Head of caudate nucleus (tissue), 42 donors: Measurements from ENCODE around the gene ZNF786.
"Not testable (repeated sequence)": the region's sequence is repeated elsewhere in the genome, so short reads cannot be mapped to it uniquely, and the experiment has no call there.

ENCODE experiments used
- DNase-seq, 42 donors: peaks; one replicate each; pipeline versions ENCODE4 v3.0.0 to v3.0.0-alpha.2; 2020 to 2021; ENCODE audit warnings: mixed read lengths in 7 of 42
- intact Hi-C: fragments of 100-400 bp; cut with DNase I; formaldehyde crosslinking; loops from one replicate; pipeline ENCODE4 v1.15.0; 2022

ZNF786 gene

DNA sequence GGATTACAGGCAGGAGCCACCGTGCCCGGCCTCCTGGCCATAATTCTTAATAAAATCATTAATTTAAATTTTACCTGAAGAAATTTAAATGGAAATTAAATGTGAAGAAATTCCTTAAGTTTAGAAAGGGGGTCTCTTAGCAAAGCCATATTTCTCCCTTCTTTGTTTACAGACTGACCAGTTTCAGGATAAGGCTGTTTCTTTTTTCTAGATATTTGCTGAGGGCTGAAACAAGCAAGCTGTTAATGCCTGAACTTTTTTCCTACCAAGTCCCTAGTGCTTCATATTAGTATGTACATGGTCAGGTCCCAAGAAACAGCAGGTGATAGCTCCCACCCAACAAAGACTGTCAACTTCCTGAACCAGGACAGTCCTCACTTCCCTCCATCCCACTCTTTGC is 44.1 kb downstream of the ZNF786 start:
- intact Hi-C loops = no loop called here
- DNase-seq = no peak

DNA sequence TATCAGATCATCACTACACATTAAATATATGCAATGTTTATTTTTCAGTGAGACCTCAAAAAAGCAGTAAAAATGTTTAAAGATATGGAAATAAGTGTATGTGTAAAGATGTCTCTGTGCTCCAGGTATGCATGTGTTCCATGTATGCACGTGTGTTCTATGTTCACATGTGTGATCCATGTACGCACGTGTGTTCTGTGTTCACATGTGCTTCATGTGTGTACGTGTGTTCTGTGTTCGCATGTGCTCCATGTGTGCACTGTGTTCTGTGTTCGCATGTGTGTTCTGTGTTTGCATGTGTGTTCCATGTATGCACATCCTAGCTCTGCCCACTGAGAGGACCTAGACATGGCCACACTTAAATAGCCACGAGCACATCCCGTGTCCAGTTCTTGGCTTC is 46.6 kb downstream of the ZNF786 start:
- no peak for DNase-seq

DNA sequence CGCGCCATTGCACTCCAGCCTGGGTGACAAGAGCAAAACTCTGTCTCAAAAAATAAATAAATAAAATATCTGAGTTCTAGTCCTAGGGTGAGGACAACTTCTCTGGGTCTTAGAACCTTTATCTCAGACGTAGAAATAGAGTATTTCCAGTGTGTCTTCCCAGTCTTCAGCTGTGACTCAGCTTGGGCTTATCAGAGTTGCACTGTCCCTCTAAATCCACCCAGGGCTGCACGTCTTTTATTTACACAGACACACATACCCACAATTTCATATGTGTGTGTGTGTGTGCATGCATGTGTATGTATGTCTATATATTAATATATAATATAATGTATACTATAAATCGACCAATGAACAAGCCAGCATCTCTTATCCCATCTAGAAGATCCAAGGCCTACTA is 49.2 kb downstream of the ZNF786 start:
- DNase-seq = no peak
- intact Hi-C loops = no loop called here

More for the DNA sequence above, 46.6 kb downstream of the ZNF786 start:
- intact Hi-C loops = no loop called here

DNA sequence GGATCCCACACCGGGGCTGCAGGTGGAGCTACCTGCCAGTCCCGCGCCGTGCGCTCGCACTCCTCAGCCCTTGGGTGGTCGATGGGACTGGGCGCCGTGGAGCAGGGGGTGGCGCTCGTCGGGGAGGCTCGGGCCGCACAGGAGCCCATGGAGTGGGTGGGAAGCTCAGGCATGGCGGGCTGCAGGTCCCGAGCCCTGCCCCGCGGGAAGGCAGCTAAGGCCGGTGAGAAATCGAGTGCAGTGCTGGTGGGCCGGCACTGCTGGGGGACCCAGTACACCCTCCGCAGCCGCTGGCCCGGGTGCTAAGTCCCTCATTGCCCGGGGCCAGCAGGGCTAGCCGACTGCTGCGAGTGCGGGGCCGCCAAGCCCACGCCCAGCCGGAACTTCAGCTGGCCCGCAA is 51.9 kb downstream of the ZNF786 start:
- intact Hi-C loops, DNase-seq: not testable (repeated sequence)

DNA sequence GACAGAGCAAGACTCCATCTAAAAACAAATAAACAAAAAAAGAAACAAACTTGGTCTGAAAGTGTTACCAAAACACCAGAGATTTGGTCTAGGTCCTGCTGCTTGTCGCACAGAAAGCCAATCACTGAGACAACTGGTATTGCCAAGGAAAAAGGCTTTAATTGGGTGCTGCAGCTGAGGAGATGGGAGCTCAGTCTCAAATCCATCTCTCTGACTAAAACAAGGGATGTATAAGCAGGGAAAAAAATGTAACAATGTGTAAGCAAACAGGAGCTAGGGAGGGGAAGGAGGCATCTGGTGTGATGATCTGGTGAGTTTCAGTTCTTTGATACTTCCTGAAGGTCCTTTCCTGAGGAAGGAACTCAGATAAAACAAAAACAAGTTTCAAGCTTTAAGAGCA is 53.8 kb downstream of the ZNF786 start:
- intact Hi-C loops = no loop called here
- no peak for DNase-seq

DNA sequence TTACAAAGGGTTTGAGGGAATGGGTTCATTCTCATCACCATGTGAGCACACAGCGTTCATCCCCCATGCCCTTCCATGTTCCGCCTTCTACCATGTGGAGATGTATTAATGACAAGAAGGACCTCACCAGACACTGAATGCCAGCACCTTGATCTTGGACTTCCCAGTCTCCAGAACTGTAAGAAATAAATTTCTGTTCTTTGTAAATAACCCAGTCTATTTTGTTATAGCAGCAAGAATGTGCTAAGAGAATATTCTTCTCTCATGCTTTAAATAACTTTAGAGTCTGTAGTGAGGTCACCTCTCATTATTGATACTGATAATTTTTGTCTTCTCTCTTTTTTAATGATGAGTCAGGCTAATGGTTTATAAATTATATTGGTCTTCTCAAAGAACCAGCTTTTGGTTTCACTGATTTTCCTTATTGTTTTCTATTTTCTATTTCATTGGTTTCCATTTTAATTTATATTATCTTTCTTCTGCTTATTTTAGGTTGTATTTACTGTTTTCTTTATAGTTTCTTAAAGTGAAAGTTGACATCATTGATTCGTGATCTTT is 59.1 kb downstream of the ZNF786 start:
- intact Hi-C loops = no loop called here
- DNase-seq = no peak

DNA sequence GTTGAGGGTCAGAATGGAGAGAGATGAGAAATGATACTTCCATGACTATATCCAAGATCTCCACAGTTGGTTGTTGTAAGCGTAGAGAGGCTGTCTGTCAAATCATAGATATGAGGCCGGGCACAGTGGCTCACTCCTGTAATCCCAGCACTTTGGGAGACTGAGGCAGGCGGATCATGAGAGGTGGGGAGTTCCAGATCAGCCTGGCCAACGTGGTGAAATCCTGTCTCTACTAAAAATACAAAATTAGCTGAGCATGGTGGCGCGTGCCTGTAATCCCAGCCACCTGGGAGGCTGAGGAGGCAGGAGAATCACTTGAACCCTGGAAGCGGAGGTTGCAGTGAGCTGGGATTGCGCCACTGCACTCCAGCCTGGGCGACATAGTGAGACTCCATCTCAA is 60.1 kb downstream of the ZNF786 start:
- DNase-seq, intact Hi-C loops: not testable (repeated sequence)

DNA sequence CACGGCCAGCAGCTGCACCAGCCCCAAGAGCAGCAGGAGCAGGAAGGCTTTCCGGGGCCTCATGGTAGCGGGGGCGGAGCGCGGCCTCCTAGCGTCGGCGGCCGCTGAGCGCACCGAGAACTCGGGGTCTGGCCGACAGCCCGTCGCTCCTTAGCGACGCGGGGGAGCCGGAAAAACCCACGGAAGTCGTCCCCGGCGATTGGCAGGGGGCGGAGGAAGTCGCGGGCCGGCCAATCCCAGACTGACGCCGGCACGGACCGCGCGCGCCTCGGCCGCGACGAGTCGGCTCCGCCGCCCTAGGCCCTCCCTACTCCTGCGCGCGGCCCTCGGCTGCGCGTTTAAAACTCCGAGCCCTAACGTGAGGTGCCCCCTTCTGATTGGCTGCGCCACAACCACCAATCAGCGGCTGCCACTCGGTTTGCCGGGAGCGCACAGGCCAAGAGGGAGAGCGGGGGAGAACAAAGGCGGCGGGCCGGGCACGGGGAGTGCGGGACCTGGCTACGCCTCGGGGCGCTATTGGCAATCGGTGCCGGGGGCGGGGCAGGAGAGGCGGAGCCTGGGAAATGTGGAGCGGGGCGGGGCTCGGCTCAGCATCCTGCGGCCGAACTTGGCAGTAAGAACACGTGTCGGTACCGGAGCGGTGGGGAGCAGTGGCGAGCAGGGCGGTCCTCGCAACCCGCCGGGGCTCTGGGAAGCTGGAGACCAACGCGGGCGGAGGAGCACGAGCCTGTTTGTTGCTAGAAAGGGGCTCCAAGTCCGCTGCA is 62.0 kb downstream of the ZNF786 start, which contains the start of gene PDIA4:
Gene PDIA4, minus strand, starts transcription at position 160 of the 764 bp plus-strand sequence. Its CDS starts 97 bp downstream, at position 63.
- peak; percentile 99 to 100 (median 100) for DNase-seq
- intact Hi-C loops = loop anchor here (1.0 to 5.0 kb wide), 3 partner anchors 39 to 62 kb away; partner anchors contain the start of gene ZNF786

DNA sequence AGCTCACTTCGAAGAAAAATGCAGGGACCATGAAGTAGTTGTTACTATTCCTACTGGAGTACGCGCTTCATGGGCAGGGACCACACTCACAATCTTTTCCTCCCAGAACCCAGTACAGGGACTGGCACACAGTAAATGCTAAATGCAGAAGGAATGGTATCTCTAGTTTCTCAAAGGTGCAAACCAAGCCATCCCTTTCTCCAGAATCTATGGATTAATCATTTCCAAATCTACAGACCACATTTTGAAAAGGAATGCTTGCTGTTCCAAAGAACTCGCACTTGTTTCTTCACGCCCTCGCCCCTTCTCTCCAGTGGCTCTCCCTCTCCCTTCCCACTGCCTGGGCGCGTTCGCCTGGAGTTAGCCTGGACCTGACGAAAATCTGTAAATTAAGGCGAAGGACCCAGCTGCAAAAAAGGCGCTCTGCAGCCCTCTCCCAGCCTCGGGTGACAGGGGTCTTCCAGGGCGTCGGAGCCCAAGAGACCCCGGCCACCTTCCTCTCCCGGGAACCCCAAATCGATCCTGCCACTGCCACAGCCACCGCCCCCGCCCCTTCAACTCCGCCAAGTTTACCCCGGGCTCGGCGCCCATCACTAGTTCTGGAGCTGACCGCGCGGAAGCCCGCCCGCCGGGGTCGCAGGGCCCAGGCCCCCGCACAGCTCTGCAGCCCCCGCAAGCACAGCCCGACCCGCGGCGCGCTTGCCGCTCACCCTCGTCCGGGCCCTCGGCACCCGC is 62.7 kb downstream of the ZNF786 start:
- DNase-seq = peak in 7 of 42 donors; percentile 15 to 30 (median 25)
- intact Hi-C loops = loop anchor here (1.0 to 5.0 kb wide), 3 partner anchors 40 to 63 kb away; partner anchors contain the start of gene ZNF786

DNA sequence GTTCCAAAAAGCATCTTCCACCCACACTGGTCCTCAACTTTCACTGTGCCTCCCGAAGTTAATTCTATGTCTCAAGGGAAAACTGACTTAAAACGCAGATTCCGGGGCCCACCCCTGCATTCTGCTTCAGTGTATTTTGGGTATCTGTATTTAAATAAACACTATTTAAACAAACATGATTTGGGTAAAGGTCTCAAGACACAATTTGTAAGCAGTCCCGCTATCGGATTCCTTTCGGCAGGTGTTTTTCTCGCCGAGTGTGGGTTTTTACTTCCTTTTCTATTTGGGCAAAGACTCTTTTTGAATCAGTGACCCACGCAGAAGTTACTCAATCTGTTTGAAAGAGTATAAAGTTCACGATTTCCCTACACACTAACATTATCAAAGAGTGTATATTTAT is 63.5 kb downstream of the ZNF786 start:
- intact Hi-C loops = loop anchor here (5.0 kb wide), 1 partner anchor 40 kb away; no protein-coding TSS in a partner anchor
- DNase-seq = no peak

DNA sequence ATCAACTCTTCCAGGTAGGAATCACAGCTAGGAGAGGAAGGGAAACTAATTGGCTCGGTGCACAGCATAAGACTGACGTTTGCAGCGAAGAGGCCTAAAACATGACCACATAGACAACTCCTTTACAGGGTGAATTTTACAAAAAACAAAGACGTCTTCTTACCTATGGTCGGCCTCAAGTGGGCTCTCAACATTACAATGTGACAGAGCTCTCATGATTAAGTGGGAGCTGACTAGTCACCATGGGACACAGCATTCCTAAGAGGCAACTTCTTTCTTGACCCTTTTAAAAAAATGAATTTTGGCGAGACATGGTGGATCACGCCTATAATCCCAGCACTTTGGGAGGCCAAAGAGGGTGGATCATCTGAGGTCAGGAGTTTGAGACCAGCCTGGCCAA is 66.9 kb downstream of the ZNF786 start:
- DNase-seq = no peak
- intact Hi-C loops = no loop called here

DNA sequence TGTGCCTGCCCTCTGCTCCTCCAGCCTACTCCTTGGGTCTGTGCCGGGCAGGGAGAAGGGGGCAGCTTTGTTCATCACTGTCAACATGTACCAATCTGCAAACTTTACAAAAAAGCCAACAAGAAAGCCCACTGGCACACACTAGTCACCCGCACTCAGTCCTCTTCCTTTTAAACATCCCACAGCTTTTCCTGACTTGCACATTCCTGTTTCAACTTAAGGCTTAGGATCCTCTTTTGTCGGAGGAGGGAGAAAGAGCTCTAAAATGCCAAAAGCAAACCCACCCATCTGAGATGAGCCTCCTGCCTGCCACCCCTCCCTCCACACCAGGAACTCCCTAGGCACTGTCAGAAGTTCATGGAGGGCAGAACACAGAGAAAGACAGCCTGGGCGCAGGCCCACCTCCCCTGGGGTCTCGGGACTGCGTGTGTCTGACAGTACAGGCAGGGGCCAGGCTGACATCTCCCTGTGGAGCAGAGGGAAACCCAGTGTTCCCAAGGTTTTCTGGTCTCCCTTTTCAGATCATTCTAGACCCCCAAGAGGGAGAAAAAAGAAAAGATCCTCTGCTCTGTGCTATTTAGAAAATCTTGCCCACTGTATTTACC is 67.7 kb downstream of the ZNF786 start:
- DNase-seq = no peak
- intact Hi-C loops = no loop called here

DNA sequence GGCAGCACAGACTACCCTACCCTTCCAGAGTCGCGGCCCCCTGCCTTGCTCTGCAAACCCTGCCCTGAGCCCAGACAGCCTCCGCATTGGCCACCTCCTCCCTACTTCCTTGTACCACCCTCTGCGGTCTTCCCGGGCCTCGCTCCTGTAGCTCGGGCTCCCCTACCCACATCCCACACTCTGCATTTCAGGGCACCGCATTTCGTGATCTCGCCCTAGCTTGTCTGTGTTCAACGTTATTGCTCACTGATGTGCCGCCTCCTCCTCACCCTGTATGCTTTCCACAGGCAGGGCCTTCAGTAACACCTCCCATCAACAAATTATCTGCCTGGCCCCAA is 68.8 kb downstream of the ZNF786 start:
- intact Hi-C loops = no loop called here
- peak in 35 of 42 donors; percentile 13 to 83 (median 54) for DNase-seq

DNA sequence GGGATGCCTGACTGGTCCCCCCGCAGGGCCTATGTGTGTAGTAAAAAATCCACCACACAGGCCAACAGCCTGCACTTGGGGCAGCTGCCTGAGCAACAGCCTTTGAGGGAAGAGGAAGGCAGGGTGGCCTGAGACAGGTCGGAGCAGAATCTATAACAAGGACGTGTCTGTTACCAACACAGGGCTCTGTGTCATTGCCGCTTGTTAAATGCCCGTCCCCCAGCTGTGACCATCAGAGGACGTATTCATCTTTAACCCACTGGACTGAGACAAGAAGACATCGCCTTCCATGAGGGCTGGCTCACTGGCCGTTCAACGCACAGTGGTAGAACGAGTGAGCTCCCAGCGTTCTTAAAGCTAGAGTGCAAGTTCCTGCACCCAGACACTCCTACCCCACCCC is 70.0 kb downstream of the ZNF786 start:
- DNase-seq = peak in 26 of 42 donors; percentile 12 to 65 (median 36)
- intact Hi-C loops = no loop called here
